ENCODE measurements around the gene HOMER2. TPM values are rescaled to one million over a fixed set of nuclear protein-coding genes. Genes with fewer than 3 reads are reported as not detected.

The HOMER2 gene
- total RNA-seq, 3 donors from 2014 or later: 6.1 to 295 (median 77.7) TPM

DNA sequence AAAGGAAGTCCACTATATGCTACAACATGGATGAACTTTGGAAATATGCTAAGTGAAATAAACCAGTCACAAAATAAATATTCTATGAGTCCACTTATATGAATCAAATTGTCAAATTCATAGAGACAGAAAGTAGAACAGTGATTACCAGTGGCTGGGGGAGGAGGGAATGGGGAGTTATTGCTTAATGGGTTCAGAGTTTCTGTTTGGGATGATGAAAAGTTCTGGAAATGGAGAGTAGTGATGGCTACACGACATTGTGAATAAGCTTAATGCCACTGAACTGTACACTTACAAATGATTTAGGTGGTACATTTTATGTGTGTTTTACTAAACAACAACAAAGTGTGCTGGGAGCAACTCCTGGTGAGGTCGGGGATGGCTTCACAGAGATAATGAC lies 38.1 kb downstream of the HOMER2 start:
- DNase-seq (ENCODE audit: low spot score in 2 of 2): no peak
- intact Hi-C loops (cut with DNase I; ENCODE audit: low total_unique reads): no loop called here
- no peak overlapping the region for H3K4me3 ChIP-seq
- TF ChIP-seq, protein P1, sequence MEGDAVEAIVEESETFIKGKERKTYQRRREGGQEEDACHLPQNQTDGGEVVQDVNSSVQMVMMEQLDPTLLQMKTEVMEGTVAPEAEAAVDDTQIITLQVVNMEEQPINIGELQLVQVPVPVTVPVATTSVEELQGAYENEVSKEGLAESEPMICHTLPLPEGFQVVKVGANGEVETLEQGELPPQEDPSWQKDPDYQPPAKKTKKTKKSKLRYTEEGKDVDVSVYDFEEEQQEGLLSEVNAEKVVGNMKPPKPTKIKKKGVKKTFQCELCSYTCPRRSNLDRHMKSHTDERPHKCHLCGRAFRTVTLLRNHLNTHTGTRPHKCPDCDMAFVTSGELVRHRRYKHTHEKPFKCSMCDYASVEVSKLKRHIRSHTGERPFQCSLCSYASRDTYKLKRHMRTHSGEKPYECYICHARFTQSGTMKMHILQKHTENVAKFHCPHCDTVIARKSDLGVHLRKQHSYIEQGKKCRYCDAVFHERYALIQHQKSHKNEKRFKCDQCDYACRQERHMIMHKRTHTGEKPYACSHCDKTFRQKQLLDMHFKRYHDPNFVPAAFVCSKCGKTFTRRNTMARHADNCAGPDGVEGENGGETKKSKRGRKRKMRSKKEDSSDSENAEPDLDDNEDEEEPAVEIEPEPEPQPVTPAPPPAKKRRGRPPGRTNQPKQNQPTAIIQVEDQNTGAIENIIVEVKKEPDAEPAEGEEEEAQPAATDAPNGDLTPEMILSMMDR (IDR thresholded peaks at IDR 0.05): no peak
- TF ChIP-seq POLR2A (IDR thresholded peaks at IDR 0.05) (no peak), POLR2AphosphoS5 (IDR thresholded peaks at IDR 0.05) (no peak)
- peak overlapping the region in 1 of 2 donors; percentile 54 for H3K27ac ChIP-seq
- no peaks in the 10 kb centered on the region for H3K9me3 ChIP-seq
- no peaks in the 10 kb centered on the region for H3K4me1 ChIP-seq
- no peaks in the 10 kb centered on the region for H3K27me3 ChIP-seq
- no peaks in the 10 kb centered on the region for H3K36me3 ChIP-seq

DNA sequence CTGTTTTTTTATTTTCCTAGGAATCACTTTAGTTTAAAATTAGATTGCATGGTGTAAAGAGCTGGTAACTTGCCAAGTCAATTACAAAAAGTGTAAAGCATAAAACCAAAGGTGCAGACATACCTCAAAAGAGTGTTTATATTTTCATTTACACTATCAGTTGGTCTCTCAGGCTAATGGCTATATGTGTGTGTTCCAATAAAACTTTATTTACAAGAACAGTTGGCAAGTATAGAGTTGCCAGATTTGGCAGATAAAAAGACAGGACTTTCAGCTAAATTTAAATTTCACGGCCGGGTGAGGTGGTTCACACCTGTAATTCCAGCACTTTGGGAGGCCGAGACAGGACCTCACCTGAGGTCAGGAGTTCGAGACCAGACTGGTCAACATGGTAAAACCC lies 41.1 kb downstream of the HOMER2 start:
- TF ChIP-seq POLR2A (IDR thresholded peaks at IDR 0.05): no peak
- no peak for TF ChIP-seq POLR2AphosphoS5 (IDR thresholded peaks at IDR 0.05)
- TF ChIP-seq, protein P1 (IDR thresholded peaks at IDR 0.05): no peak
- Histone ChIP-seq H3K4me3 (no peak overlapping the region), H3K36me3 (no peaks in the 10 kb centered on the region), H3K9me3 (peaks cover 0 to 14% of the 10 kb centered on the region in 2 donors), H3K27me3 (no peaks in the 10 kb centered on the region), H3K27ac (no peak overlapping the region), H3K4me1 (no peaks in the 10 kb centered on the region)
- DNase-seq (ENCODE audit: low spot score in 2 of 2): no peak
- intact Hi-C loops (cut with DNase I; ENCODE audit: low total_unique reads): no loop called here

DNA sequence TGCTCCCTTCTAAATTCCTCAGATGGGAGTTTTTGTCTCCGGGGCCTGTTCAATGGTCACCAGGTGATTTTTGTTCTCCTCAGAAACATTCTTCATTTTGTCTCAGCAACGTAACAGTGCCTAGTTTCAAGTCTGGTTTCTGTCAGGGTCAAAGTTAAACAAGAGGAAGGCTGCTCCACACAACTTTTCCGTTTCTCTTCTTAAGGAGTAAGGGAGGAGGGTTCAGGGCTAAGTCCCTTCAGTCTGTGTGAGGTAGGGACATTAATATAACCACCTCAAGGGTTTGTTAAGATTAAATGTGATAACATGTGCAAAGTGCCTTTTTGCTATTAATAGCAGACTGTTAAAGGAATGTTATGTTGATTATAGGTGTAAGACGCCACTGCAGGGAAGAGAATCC lies 41.8 kb downstream of the HOMER2 start:
- TF ChIP-seq POLR2AphosphoS5 (IDR thresholded peaks at IDR 0.05): no peak
- TF ChIP-seq, protein P1 (IDR thresholded peaks at IDR 0.05): no peak
- TF ChIP-seq POLR2A (IDR thresholded peaks at IDR 0.05): no peak
- H3K4me1 ChIP-seq: no peaks in the 10 kb centered on the region
- H3K27ac ChIP-seq: no peak overlapping the region
- no peaks in the 10 kb centered on the region for H3K36me3 ChIP-seq
- intact Hi-C loops (cut with DNase I; ENCODE audit: low total_unique reads): no loop called here
- no peaks in the 10 kb centered on the region for H3K27me3 ChIP-seq
- H3K4me3 ChIP-seq: no peak overlapping the region
- DNase-seq (ENCODE audit: low spot score in 2 of 2): no peak
- peaks cover 0 to 14% of the 10 kb centered on the region in 2 donors for H3K9me3 ChIP-seq

DNA sequence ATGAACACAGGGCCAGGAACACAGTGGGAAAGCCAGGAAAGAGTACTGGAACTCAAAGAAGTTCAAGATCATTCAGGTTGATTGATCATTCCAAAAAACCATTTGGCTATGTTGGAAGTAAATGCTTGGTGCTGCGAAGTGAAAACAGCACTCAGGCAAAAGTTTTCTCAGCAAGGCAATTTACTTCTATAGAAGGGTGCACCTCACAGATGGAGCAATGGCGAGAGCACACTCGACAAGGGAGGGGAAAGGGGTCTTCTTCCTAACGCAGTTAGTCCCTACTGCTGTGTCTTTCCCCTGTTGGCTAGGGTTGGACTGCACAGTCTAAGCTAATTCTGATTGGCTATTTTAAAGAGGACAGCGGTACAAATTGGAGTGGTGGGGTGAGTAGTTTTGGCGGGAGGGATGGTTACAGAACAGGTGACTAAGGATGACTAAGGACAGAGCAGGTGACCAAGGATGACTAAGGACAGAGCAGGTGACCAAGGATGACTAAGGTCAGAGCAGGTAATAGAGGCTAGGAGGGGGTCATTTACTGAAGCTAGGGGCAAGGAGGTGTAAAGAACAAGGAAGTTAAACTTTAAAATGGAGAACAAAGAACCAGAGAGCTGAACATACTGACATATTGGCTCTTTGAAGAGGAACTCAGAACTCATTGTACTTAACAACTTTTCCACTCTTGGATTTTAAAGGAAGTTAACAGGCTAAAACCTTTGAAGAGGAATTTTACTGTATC lies 43.3 kb downstream of the HOMER2 start:
- Histone ChIP-seq H3K27ac (no peak overlapping the region), H3K9me3 (peaks cover 0 to 14% of the 10 kb centered on the region in 2 donors), H3K27me3 (no peaks in the 10 kb centered on the region), H3K4me1 (no peaks in the 10 kb centered on the region), H3K4me3 (no peak overlapping the region), H3K36me3 (no peaks in the 10 kb centered on the region)
- intact Hi-C loops (cut with DNase I; ENCODE audit: low total_unique reads): no loop called here
- DNase-seq (ENCODE audit: low spot score in 2 of 2): no peak
- no peak for TF ChIP-seq POLR2AphosphoS5 (IDR thresholded peaks at IDR 0.05)
- no peak for TF ChIP-seq POLR2A (IDR thresholded peaks at IDR 0.05)
- TF ChIP-seq, protein P1 (IDR thresholded peaks at IDR 0.05): no peak

DNA sequence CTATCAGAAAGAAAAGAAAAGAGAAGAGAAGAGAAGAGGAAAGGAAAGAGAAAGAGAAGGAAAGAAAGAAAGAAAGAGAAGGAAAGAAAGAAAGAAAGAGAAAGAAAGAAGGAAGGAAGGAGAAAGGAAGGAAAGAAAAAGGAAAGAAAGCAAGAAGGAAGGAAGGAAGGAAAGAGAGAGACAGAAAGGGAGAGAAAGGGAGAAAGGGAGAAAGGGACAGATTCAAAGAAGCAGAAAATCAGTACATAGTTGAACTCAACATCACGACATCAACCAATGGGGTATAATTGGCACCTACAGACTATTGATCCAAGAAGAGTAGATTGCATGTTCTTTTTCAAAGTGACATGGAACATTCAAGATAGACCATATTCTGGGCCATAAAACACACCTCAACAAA lies 45.2 kb downstream of the HOMER2 start:
- intact Hi-C loops (cut with DNase I; ENCODE audit: low total_unique reads): no loop called here
- no peaks in the 10 kb centered on the region for H3K36me3 ChIP-seq
- H3K4me3 ChIP-seq: no peak overlapping the region
- peaks cover 0 to 14% of the 10 kb centered on the region in 2 donors for H3K9me3 ChIP-seq
- H3K4me1 ChIP-seq: no peaks in the 10 kb centered on the region
- TF ChIP-seq POLR2A (IDR thresholded peaks at IDR 0.05) (no peak), POLR2AphosphoS5 (IDR thresholded peaks at IDR 0.05) (no peak)
- TF ChIP-seq, protein P1 (IDR thresholded peaks at IDR 0.05): no peak
- no peak for DNase-seq (ENCODE audit: low spot score in 2 of 2)
- no peaks in the 10 kb centered on the region for H3K27me3 ChIP-seq
- no peak overlapping the region for H3K27ac ChIP-seq
